ENCODE data around the gene MXRA7. TPM values are rescaled to one million over a fixed set of nuclear protein-coding genes. Genes with fewer than 3 reads are reported as not detected.

The MXRA7 gene
- total RNA-seq, 1 donor from 2014 or later = 55.4 TPM

DNA sequence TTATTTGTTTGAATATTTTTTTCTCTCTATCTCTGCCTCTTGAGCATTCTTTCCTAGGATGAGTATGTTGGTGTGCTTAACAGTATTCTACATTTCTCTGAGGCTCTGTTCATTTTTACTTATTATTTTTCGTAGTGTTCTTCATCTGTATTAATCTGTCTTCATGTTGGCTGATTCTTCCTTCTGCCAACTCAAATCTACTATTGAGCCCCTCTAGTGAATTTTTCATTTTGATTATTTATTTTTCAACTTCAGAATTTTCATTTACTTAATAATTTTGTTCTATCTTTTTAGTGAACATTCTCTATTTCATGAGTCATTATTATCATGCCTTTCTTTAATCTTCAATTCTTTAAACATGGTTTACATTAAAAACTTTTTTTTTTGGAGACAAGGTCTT, 64.1 kb downstream of the MXRA7 start:
- H3K27ac Mint-ChIP-seq = no peak overlapping the region
- H3K9me3 Mint-ChIP-seq = peaks cover 15% of the 10 kb centered on the region
- Histone ChIP-seq H3K4me3 (no peak overlapping the region), H3K36me3 (no peaks in the 10 kb centered on the region), H3K4me2 (no peak overlapping the region), H3K9ac (no peak overlapping the region), H3K4me1 (no peaks in the 10 kb centered on the region), H4K20me1 (ENCODE audit: low read depth) (no peaks in the 10 kb centered on the region), H3K9me3 (ENCODE audit: low read depth) (no peaks in the 10 kb centered on the region), H3K79me2 (ENCODE audit: low read depth) (no peaks in the 10 kb centered on the region), H3F3A (ENCODE audit: low read depth) (no peaks in the 10 kb centered on the region), H3K27ac (no peak overlapping the region), H2AFZ (replicated peaks) (no peak overlapping the region), H3K27me3 (no peaks in the 10 kb centered on the region)
- TF ChIP-seq EZH2 (IDR thresholded peaks at IDR 0.05) = no peak
- TF ChIP-seq EZH2phosphoT487 (IDR thresholded peaks at IDR 0.05) = no peak
- no peak for TF ChIP-seq CTCF (IDR thresholded peaks at IDR 0.05)
- H3K4me1 Mint-ChIP-seq = no peaks in the 10 kb centered on the region
- no peak overlapping the region for H3K4me3 Mint-ChIP-seq
- H3K27me3 Mint-ChIP-seq (ENCODE audit: insufficient read depth, low read depth) = peaks cover 5% of the 10 kb centered on the region
- no peaks in the 10 kb centered on the region for H3K36me3 Mint-ChIP-seq
- DNase-seq (ENCODE audit: low spot score) = no peak

DNA sequence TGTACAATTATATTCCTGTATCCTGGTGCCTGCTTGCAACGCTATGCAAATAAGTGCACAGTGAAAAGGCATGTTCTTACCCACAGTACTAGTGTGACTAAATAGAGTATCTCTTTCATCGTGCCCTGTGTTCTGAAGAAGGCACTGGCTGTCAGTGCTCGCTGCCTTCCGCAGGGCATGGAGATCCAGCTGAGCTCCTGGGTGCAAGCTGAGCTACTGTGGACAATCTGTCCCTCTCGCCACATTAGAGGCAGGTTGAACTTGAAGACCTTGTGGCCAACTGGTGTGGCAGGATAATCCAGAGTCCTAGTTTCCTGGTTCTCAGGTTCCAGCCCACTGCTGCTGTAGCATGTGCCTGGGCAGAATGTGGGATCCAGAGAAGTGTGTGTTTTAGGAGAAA, 65.3 kb downstream of the MXRA7 start:
- H3K36me3 ChIP-seq = no peaks in the 10 kb centered on the region
- no peak for DNase-seq (ENCODE audit: low spot score)
- H3K4me2 ChIP-seq = no peak overlapping the region
- no peak overlapping the region for H3K4me3 Mint-ChIP-seq
- no peaks in the 10 kb centered on the region for H3K9me3 ChIP-seq (ENCODE audit: low read depth)
- H3F3A ChIP-seq (ENCODE audit: low read depth) = no peaks in the 10 kb centered on the region
- TF ChIP-seq EZH2phosphoT487 (IDR thresholded peaks at IDR 0.05) = no peak
- no peak for TF ChIP-seq EZH2 (IDR thresholded peaks at IDR 0.05)
- H3K79me2 ChIP-seq (ENCODE audit: low read depth) = no peaks in the 10 kb centered on the region
- H3K9me3 Mint-ChIP-seq = peaks cover 14% of the 10 kb centered on the region
- no peaks in the 10 kb centered on the region for H3K4me1 ChIP-seq
- no peaks in the 10 kb centered on the region for H4K20me1 ChIP-seq (ENCODE audit: low read depth)
- H3K27ac Mint-ChIP-seq = no peak overlapping the region
- H2AFZ ChIP-seq (replicated peaks) = no peak overlapping the region
- H3K4me3 ChIP-seq = no peak overlapping the region
- H3K36me3 Mint-ChIP-seq = no peaks in the 10 kb centered on the region
- peaks cover 4% of the 10 kb centered on the region for H3K27me3 Mint-ChIP-seq (ENCODE audit: insufficient read depth, low read depth)
- no peak overlapping the region for H3K27ac ChIP-seq
- H3K27me3 ChIP-seq = no peaks in the 10 kb centered on the region
- no peak overlapping the region for H3K9ac ChIP-seq
- H3K4me1 Mint-ChIP-seq = peaks cover 7% of the 10 kb centered on the region

DNA sequence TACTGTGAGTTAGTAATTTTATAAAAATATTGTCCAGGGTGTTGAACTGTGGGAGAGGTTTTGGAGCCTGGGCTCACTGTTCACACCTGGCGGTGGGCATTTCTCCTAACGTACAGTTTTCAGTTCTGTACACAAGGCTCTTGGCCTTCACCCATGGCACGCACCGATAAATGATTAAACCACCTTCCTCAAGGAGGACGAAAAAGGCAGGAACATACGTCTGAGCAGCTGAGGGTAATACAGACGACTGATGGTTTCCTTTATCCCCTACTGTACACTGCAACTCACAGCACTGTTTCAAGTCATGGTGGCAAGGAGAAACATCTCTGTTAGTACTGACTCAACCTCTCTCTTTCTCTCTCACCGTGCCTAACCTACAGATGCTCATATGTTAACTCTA, 65.8 kb downstream of the MXRA7 start:
- no peak overlapping the region for H3K27ac Mint-ChIP-seq
- H3K4me1 ChIP-seq = no peaks in the 10 kb centered on the region
- no peak for DNase-seq (ENCODE audit: low spot score)
- H3F3A ChIP-seq (ENCODE audit: low read depth) = no peaks in the 10 kb centered on the region
- H3K9me3 Mint-ChIP-seq = peaks cover 14% of the 10 kb centered on the region
- peaks cover 10% of the 10 kb centered on the region for H3K4me1 Mint-ChIP-seq
- H3K4me3 ChIP-seq = no peak overlapping the region
- no peaks in the 10 kb centered on the region for H4K20me1 ChIP-seq (ENCODE audit: low read depth)
- no peak overlapping the region for H3K9ac ChIP-seq
- H3K27me3 ChIP-seq = no peaks in the 10 kb centered on the region
- H3K9me3 ChIP-seq (ENCODE audit: low read depth) = no peaks in the 10 kb centered on the region
- no peaks in the 10 kb centered on the region for H3K36me3 ChIP-seq
- H3K4me3 Mint-ChIP-seq = no peak overlapping the region
- no peaks in the 10 kb centered on the region for H3K79me2 ChIP-seq (ENCODE audit: low read depth)
- no peak overlapping the region for H3K4me2 ChIP-seq
- H3K36me3 Mint-ChIP-seq = no peaks in the 10 kb centered on the region
- peaks cover 5% of the 10 kb centered on the region for H3K27me3 Mint-ChIP-seq (ENCODE audit: insufficient read depth, low read depth)
- TF ChIP-seq CTCF (IDR thresholded peaks at IDR 0.05) (no peak), EZH2 (IDR thresholded peaks at IDR 0.05) (no peak), EZH2phosphoT487 (IDR thresholded peaks at IDR 0.05) (no peak)
- no peak overlapping the region for H3K27ac ChIP-seq
- H2AFZ ChIP-seq (replicated peaks) = no peak overlapping the region

DNA sequence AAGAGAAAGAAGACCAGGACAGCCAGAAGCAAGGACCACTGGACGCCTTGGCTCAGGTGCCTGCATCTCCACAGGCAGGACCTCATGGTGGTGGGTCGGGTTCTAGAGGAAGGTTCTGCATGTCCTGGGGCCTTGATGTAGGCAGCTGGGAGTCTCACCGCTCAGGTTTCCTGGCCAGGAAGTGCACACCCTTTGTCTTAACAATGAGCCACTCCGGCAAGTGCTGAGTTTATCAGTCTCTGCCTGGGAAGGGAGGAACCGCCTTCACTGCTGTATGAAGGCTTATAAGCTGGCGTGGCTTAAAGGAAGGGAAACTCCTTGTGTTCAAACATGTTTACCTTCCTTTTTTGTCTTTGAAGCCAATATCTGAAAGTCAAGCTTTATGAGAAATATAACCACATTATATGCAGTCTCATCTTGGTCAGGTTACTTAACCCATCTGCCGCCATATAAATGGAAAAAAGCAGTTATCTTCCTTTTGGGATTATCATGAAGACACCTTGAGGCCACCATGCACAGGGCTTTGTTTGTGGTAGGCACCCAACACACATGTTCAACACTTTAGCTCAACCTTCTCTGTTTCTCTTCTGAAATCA, 67.1 kb downstream of the MXRA7 start, which contains the start of gene ST6GALNAC1:
Gene ST6GALNAC1, minus strand, starts transcription at position 205 of the 596 bp plus-strand sequence. Its CDS starts 119 bp downstream, at position 86.
- no peaks in the 10 kb centered on the region for H4K20me1 ChIP-seq (ENCODE audit: low read depth)
- no peaks in the 10 kb centered on the region for H3K27me3 ChIP-seq
- no peaks in the 10 kb centered on the region for H3K4me1 ChIP-seq
- peaks cover 14% of the 10 kb centered on the region for H3K9me3 Mint-ChIP-seq
- H3K36me3 Mint-ChIP-seq = no peaks in the 10 kb centered on the region
- no peak within 1 kb of the TSS for H3K4me3 ChIP-seq
- no peak within 1 kb of the TSS for H3K4me3 Mint-ChIP-seq
- DNase-seq (ENCODE audit: low spot score) = no peak
- TF ChIP-seq EZH2 (IDR thresholded peaks at IDR 0.05) (no peak), EZH2phosphoT487 (IDR thresholded peaks at IDR 0.05) (no peak), CTCF (IDR thresholded peaks at IDR 0.05) (no peak)
- no peak within 1 kb of the TSS for H3K4me2 ChIP-seq
- no peaks in the 10 kb centered on the region for H3K79me2 ChIP-seq (ENCODE audit: low read depth)
- no peak within 1 kb of the TSS for H3K27ac Mint-ChIP-seq
- no peaks in the 10 kb centered on the region for H3K36me3 ChIP-seq
- no peak within 1 kb of the TSS for H3K27ac ChIP-seq
- H3K4me1 Mint-ChIP-seq = peaks cover 19% of the 10 kb centered on the region
- H3F3A ChIP-seq (ENCODE audit: low read depth) = no peaks in the 10 kb centered on the region
- peaks cover 5% of the 10 kb centered on the region for H3K27me3 Mint-ChIP-seq (ENCODE audit: insufficient read depth, low read depth)
- H3K9ac ChIP-seq = no peak within 1 kb of the TSS
- no peaks in the 10 kb centered on the region for H3K9me3 ChIP-seq (ENCODE audit: low read depth)
- H2AFZ ChIP-seq (replicated peaks) = no peak within 1 kb of the TSS
